SK-N-SH (cell line): Measurements from ENCODE around the gene TDRD5. TPM values are rescaled to one million over a fixed set of nuclear protein-coding genes. Genes with fewer than 3 reads are reported as not detected.

Experiments used
- CTCF ChIA-PET: fragments of 300-600, 350-600 bp; formaldehyde crosslinking; extraction: SDS; loops from one replicate; lab custom pipeline; 2021; lab: Yijun Ruan, JAX
- POLR2A ChIA-PET: fragments of 350-600 bp; sonication (Branson Sonifier 250); formaldehyde crosslinking; extraction: SDS; loops from one replicate; lab custom pipeline; 2020; ENCODE audit warnings: antibody characterized with exemption, inconsistent platforms; lab: Yijun Ruan, JAX
- DNase-seq: peaks from one replicate; pipeline ENCODE4 v3.0.0; 2012
- H2AFZ ChIP-seq: fragments of 200-600 bp; sonication (generic); 2 replicates; pipeline ENCODE4 v1.8.1; 2016; ENCODE audit warnings: antibody characterized with exemption, mild to moderate bottlenecking, low read depth
- H3F3A ChIP-seq: fragments of 200-600 bp; sonication (generic); replicated peaks from 2 replicates; pipeline ENCODE3; 2016; ENCODE audit warnings: antibody characterized with exemption, mild to moderate bottlenecking; ENCODE audit not compliant: insufficient read depth
- H3K27ac ChIP-seq, 2 experiments: fragments of 200-500 bp in 1 of 2; fragments of 200-600 bp in 1 of 2; sonication (Bioruptor generic) in 1 of 2; sonication (generic), shearing (Covaris generic) in 1 of 2; 2 replicates each; pipeline versions ENCODE4 v1.5.1 to v1.6.1; 2014 to 2016; ENCODE audit warnings: low read depth in 2 of 2, inconsistent platforms in 1 of 2, low read length in 1 of 2, mild to moderate bottlenecking in 1 of 2, mixed read lengths in 1 of 2
- H3K27me3 ChIP-seq: fragments of 200-600 bp; sonication (generic), shearing (Covaris generic); 2 replicates; pipeline ENCODE4 v1.6.1; 2016; ENCODE audit warnings: mixed run types; ENCODE audit not compliant: insufficient read depth
- H3K36me3 ChIP-seq, 2 experiments: fragments of 200-500 bp in 1 of 2; fragments of 200-600 bp in 1 of 2; sonication (Bioruptor generic) in 1 of 2; sonication (generic) in 1 of 2; replicated peaks in 1 of 2; 2 replicates each; pipeline versions ENCODE3 to v1.5.1; 2014 to 2016; ENCODE audit warnings: low read length in 1 of 2, mild to moderate bottlenecking in 1 of 2; ENCODE audit not compliant: insufficient read depth in 2 of 2, control insufficient read depth in 1 of 2
- H3K4me1 ChIP-seq, 2 experiments: fragments of 200-500 bp in 1 of 2; fragments of 200-600 bp in 1 of 2; sonication (Bioruptor generic) in 1 of 2; sonication (generic), shearing (Covaris generic) in 1 of 2; 2 replicates each; pipeline versions ENCODE4 v1.5.1 to v1.6.1; 2014 to 2016; ENCODE audit warnings: low read depth in 1 of 2, low read length in 1 of 2, mixed run types in 1 of 2; ENCODE audit not compliant: insufficient read depth in 2 of 2, control insufficient read depth in 1 of 2
- H3K4me2 ChIP-seq: fragments of 200-600 bp; sonication (generic), shearing (Covaris generic); 2 replicates; pipeline ENCODE4 v1.6.1; 2017; ENCODE audit warnings: mixed run types
- H3K4me3 ChIP-seq, 2 experiments: fragments of 200-500 bp in 1 of 2; fragments of 200-600 bp in 1 of 2; sonication (Bioruptor generic) in 1 of 2; sonication (generic), shearing (Covaris generic) in 1 of 2; 2 replicates each; pipeline versions ENCODE4 v1.5.1 to v1.8.1; 2014 to 2016; ENCODE audit warnings: low read depth in 2 of 2, inconsistent platforms in 1 of 2, low read length in 1 of 2, mild to moderate bottlenecking in 1 of 2, mixed read lengths in 1 of 2, moderate library complexity in 1 of 2
- H3K79me2 ChIP-seq: fragments of 200-600 bp; sonication (generic); 2 replicates; pipeline ENCODE4 v1.8.1; 2017; ENCODE audit warnings: mild to moderate bottlenecking; ENCODE audit not compliant: insufficient read depth
- H3K9ac ChIP-seq: fragments of 200-600 bp; sonication (generic); 2 replicates; pipeline ENCODE4 v1.6.1; 2017; ENCODE audit warnings: mixed run types
- H3K9me2 ChIP-seq: fragments of 200-600 bp; sonication (generic); 2 replicates; pipeline ENCODE4 v1.6.1; 2017; ENCODE audit warnings: mixed run types
- H3K9me3 ChIP-seq: fragments of 200-600 bp; sonication (generic); 2 replicates; pipeline ENCODE4 v1.6.1; 2017; ENCODE audit warnings: mixed run types, mild to moderate bottlenecking, moderate library complexity
- H4K20me1 ChIP-seq: fragments of 200-600 bp; sonication (generic); 2 replicates; pipeline ENCODE4 v1.6.1; 2017; ENCODE audit warnings: mild to moderate bottlenecking, mixed run types; ENCODE audit not compliant: insufficient read depth
- CHD2 ChIP-seq: fragments of 150-350 bp; IDR thresholded peaks from 2 replicates; pipeline ENCODE4 v1.6.1; 2018; ENCODE audit warnings: low read length; ENCODE audit not compliant: partially characterized antibody
- CTCF ChIP-seq: fragments of 200-600 bp; sonication (generic); IDR thresholded peaks from 2 replicates; pipeline ENCODE4 v1.6.1; 2017; ENCODE audit warnings: antibody characterized with exemption, mild to moderate bottlenecking, moderate library complexity
- ELF1 ChIP-seq: IDR thresholded peaks from 2 replicates; pipeline ENCODE4 v1.4.0; 2012
- EZH2phosphoT487 ChIP-seq: fragments of 200-600 bp; sonication (generic); IDR thresholded peaks from 2 replicates; pipeline ENCODE4 v1.6.1; 2017; ENCODE audit warnings: low read depth, mixed run types, mild to moderate bottlenecking, antibody characterized with exemption, moderate library complexity, borderline replicate concordance
- GABPA ChIP-seq: IDR thresholded peaks from 2 replicates; pipeline ENCODE4 v1.4.0; 2012; ENCODE audit warnings: low read depth, mild to moderate bottlenecking
- GATA2 ChIP-seq: sonication (generic); formaldehyde crosslinking; IDR thresholded peaks from 2 replicates; pipeline ENCODE4 v1.5.0; 2020; ENCODE audit warnings: mild to moderate bottlenecking, missing genetic modification reagents
- MAX ChIP-seq: IDR thresholded peaks from 2 replicates; pipeline ENCODE4 v1.4.0; 2012; ENCODE audit warnings: low read depth
- MXI1 ChIP-seq: IDR thresholded peaks from 2 replicates; pipeline ENCODE4 v1.6.1; 2012; ENCODE audit warnings: mild to moderate bottlenecking, low read depth, low read length, improper control_type of control experiment
- NRF1 ChIP-seq: IDR thresholded peaks from 2 replicates; pipeline ENCODE4 v1.6.1; 2012; ENCODE audit warnings: low read depth, mild to moderate bottlenecking, low read length
- PBX3 ChIP-seq: IDR thresholded peaks from 2 replicates; pipeline ENCODE4; 2012
- RAD21 ChIP-seq: IDR thresholded peaks from 2 replicates; pipeline ENCODE4 v1.6.1; 2012; ENCODE audit warnings: mild to moderate bottlenecking, low read length
- SIN3A ChIP-seq: IDR thresholded peaks from 2 replicates; pipeline ENCODE4 v1.6.1; 2012; ENCODE audit warnings: low read depth, mild to moderate bottlenecking, low read length, moderate library complexity, borderline replicate concordance
- WGBS: methylation state at CpG from one replicate; pipeline ENCODE4 v1.1.6; 2017; ENCODE audit warnings: low lambda C conversion rate; 5-methylcytosine and 5-hydroxymethylcytosine counted together
- polyA plus RNA-seq, 3 experiments: library from polyadenylated mRNA; depleted of rRNA; stranded (reverse); fragments of >200 nt; gene quantifications; 2 replicates each; pipeline ENCODE4 v1.2.3, GENCODE V29; 2012

Gene TDRD5
- polyA plus RNA-seq, 1 of the 3 experiments (the other 2 are of a cell fraction) = not detected

- WGBS = 25% methylated on average over 5 of the region's 5 CpGs
- no peak overlapping the region for H3K9ac ChIP-seq
- H3K79me2 ChIP-seq = no peaks in the 10 kb centered on the region
- no peak overlapping the region for H3K4me2 ChIP-seq
- CTCF ChIA-PET = interaction anchor here (0.7 to 16.1 kb wide), 12 partner anchors 10 to 987 kb away, joined by 3 to 862 read pairs (median 4); no protein-coding TSS in a partner anchor
- no peak overlapping the region for H2AFZ ChIP-seq
- H3K27ac ChIP-seq = peak overlapping the region in 1 of 2 experiments; percentile 84; a peak in 2 of 4 replicates
- H3K27me3 ChIP-seq = no peaks in the 10 kb centered on the region
- H3K36me3 ChIP-seq = no peaks in the 10 kb centered on the region
- peak; percentile 14; the same call in 1 of the 2 replicates for TF ChIP-seq MXI1
- TF ChIP-seq MAX = no peak
- TF ChIP-seq CTCF = no peak
- no peak for TF ChIP-seq ELF1
- no peaks in the 10 kb centered on the region for H3K9me2 ChIP-seq
- H3K9me3 ChIP-seq = 0 out of 2 replicates have a peak, but pooled peaks cover 3% of the 10 kb centered on the region
- H3F3A ChIP-seq = no peaks in the 10 kb centered on the region
- H4K20me1 ChIP-seq = no peaks in the 10 kb centered on the region
- peaks cover 0 to 23% of the 10 kb centered on the region in 2 experiments; a peak in 2 of 4 replicates for H3K4me1 ChIP-seq
- no peak overlapping the region for H3K4me3 ChIP-seq
- peak; percentile 31 for DNase-seq
- POLR2A ChIA-PET = interaction anchor here (0.8 to 2.8 kb wide), 10 partner anchors 28 to 105 kb away, joined by 3 to 13 read pairs (median 5); partner anchors contain the start of gene FAM163A
These were observed 118.3 kb downstream of the TDRD5 start for GRCh38 chr1:179709841-179710329.

GRCh38 chr1:179714159-179714558 is 122.5 kb downstream of the TDRD5 start:
- no peak for TF ChIP-seq GABPA
- TF ChIP-seq EZH2phosphoT487 = no peak
- no peak for TF ChIP-seq SIN3A
- no peak for TF ChIP-seq CHD2
- no peak for TF ChIP-seq NRF1
- no peak for TF ChIP-seq PBX3
- TF ChIP-seq RAD21 = no peak
- no peak for TF ChIP-seq GATA2 (CRISPR knock-in tag)
- Histone ChIP-seq H3K9me3 (0 out of 2 replicates have a peak, but pooled peaks cover 5% of the 10 kb centered on the region), H3K4me3 (no peak overlapping the region), H3K27ac (no peak overlapping the region), H2AFZ (no peak overlapping the region), H3K9me2 (no peaks in the 10 kb centered on the region), H3K4me2 (no peak overlapping the region), H3K4me1 (peaks cover 0 to 12% of the 10 kb centered on the region in 2 experiments; a peak in 2 of 4 replicates), H3K9ac (no peak overlapping the region), H3K36me3 (no peaks in the 10 kb centered on the region), H3K27me3 (no peaks in the 10 kb centered on the region), H3K79me2 (no peaks in the 10 kb centered on the region), H3F3A (no peaks in the 10 kb centered on the region), H4K20me1 (no peaks in the 10 kb centered on the region)
- DNase-seq = no peak
- WGBS = 19% methylated on average over 1 of the region's 1 CpG
- POLR2A ChIA-PET = no interaction called here
- CTCF ChIA-PET = interaction anchor here (0.6 to 16.1 kb wide), 3 partner anchors 8 to 100 kb away, joined by 3 to 862 read pairs (median 4); no protein-coding TSS in a partner anchor
